ENCODE measurements around the gene ATP5IF1.

Gene ATP5IF1

DNA sequence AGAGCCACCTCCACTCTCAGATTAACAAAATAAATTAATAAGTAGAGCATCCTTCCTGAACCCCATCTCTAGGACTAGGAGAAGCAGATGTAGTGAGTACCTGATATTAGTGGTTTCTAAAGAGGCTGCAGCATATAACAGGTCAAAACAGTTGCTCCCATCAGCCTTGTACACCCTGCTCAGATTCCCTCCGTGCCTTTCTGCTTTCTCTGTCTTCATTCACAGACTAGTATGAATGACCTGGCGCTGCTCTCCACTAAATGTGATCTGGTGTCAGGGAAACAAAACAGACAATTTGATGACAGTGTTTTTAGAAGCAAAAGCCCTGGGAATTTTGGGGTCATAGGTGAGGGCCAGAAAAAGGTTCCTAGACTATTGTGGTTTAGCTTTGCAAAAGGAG lies 31.7 kb downstream of the ATP5IF1 start:
- no peak for DNase-seq

GRCh38 chr1:28269529-28269928 lies 33.6 kb downstream of the ATP5IF1 start:
- no peak for DNase-seq

GRCh38 chr1:28272215-28272852 lies 36.4 kb downstream of the ATP5IF1 start:
- no peak for DNase-seq

GRCh38 chr1:28273216-28273860 lies 37.4 kb downstream of the ATP5IF1 start:
- no peak for DNase-seq

- no peak for DNase-seq
Observed at GRCh38 chr1:28278763-28279162, 42.8 kb downstream of the ATP5IF1 start.

- DNase-seq = no peak
Observed at GRCh38 chr1:28279721-28280120, 43.8 kb downstream of the ATP5IF1 start.

GRCh38 chr1:28280501-28280900 lies 44.6 kb downstream of the ATP5IF1 start:
- DNase-seq = no peak

GRCh38 chr1:28280977-28281381 lies 45.1 kb downstream of the ATP5IF1 start:
- no peak for DNase-seq

DNA sequence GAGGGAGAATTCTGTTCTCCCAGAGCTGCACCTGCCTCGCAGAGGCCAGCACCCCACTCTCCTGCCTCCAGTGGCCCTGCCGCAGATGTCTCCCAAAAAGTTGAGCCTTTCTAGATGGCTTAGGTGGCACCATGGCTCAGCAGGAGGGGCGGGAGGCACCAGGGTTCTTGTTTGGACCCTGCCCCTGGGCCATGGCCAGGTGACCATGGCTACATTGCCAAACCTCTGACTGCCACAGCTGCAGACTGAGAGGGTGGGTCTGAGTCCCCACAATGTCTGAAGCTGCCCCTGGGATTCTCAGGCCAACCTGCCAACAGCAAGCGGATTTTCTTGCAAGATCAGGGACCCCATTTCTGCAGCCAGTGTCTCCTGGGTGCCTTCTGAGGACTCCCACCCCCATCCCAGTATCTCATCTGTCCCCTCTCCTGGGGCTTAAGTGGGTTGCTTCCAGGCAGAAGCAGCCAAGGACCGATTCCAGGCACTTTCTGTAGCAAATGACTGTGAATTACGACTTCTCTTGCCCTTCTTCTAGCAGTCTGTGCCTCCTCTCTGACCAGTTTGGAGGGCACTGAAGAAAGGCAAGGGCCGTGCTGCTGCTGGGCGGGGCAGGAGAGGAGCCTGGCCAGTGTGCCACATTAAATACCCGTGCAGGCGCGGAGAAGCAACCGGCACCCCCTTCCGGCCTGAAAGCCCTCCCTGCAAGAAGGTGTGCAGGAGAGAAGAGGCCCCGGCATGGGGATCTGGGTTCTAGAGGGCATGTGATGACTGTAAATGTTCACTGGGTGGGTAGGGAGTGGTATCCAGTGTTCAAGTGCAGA lies 45.9 kb downstream of the ATP5IF1 start:
- no peak for DNase-seq

GRCh38 chr1:28282426-28283407 lies 46.8 kb downstream of the ATP5IF1 start:
- DNase-seq = no peak

DNA sequence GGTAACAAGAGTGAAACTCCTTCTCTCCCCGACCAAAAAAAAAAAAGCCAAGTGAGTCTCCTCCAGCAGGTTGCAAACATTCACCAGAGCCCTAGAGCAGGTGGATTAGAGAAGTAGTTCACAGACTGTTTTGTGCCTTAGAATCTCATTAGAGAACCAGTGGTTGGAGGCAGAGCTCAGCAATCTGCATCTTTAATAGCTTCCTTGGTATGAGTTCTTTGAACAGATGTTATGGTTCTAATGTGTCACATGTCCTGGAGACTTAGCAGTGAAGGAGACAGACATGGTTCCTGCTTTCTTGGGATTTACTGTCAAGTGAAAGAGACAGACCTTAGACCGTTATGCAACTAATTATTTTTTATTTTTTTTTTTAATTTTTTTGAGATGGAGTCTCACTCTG lies 50.2 kb downstream of the ATP5IF1 start:
- DNase-seq = no peak
